ENCODE data around the gene LRRC8A.

LRRC8A gene

GRCh38 chr9:128903079-128903461 lies 21.1 kb downstream of the LRRC8A start:
- DNase-seq (ENCODE audit: low read depth), result no peak
- no peak for TF ChIP-seq CTCF (conservative IDR thresholded peaks at IDR 0.05; ENCODE audit: low read depth, low read length)
- no peak overlapping the region for H3K4me3 ChIP-seq (ENCODE audit: low read length)

GRCh38 chr9:128903871-128904620 lies 22.1 kb downstream of the LRRC8A start:
- no peak for DNase-seq (ENCODE audit: low read depth)
- TF ChIP-seq CTCF (conservative IDR thresholded peaks at IDR 0.05; ENCODE audit: low read depth, low read length), result no peak
- no peak overlapping the region for H3K4me3 ChIP-seq (ENCODE audit: low read length)

GRCh38 chr9:128905964-128906363 lies 24.0 kb downstream of the LRRC8A start:
- H3K4me3 ChIP-seq (ENCODE audit: low read length), result no peak overlapping the region
- TF ChIP-seq CTCF (conservative IDR thresholded peaks at IDR 0.05; ENCODE audit: low read depth, low read length), result no peak

GRCh38 chr9:128906741-128907140 lies 24.8 kb downstream of the LRRC8A start:
- no peak for TF ChIP-seq CTCF (conservative IDR thresholded peaks at IDR 0.05; ENCODE audit: low read depth, low read length)
- H3K4me3 ChIP-seq (ENCODE audit: low read length), result no peak overlapping the region
- no peak for DNase-seq (ENCODE audit: low read depth)

More at GRCh38 chr9:128905964-128906363, 24.0 kb downstream of the LRRC8A start:
- DNase-seq (ENCODE audit: low read depth), result no peak

- no peak for TF ChIP-seq CTCF (conservative IDR thresholded peaks at IDR 0.05; ENCODE audit: low read depth, low read length)
- DNase-seq (ENCODE audit: low read depth), result no peak
- no peak overlapping the region for H3K4me3 ChIP-seq (ENCODE audit: low read length)
These were observed 26.4 kb downstream of the LRRC8A start for GRCh38 chr9:128908372-128908771.

GRCh38 chr9:128909859-128910258 lies 27.9 kb downstream of the LRRC8A start:
- TF ChIP-seq CTCF (conservative IDR thresholded peaks at IDR 0.05; ENCODE audit: low read depth, low read length), result no peak
- H3K4me3 ChIP-seq (ENCODE audit: low read length), result no peak overlapping the region
- DNase-seq (ENCODE audit: low read depth), result no peak

GRCh38 chr9:128910906-128911305 lies 29.0 kb downstream of the LRRC8A start:
- no peak for TF ChIP-seq CTCF (conservative IDR thresholded peaks at IDR 0.05; ENCODE audit: low read depth, low read length)
- DNase-seq (ENCODE audit: low read depth), result no peak
- H3K4me3 ChIP-seq (ENCODE audit: low read length), result no peak overlapping the region
